HG02884 (cell line): ENCODE results near the gene MAGI1.

Experiments used
- ATAC-seq: cut with Tn5 transposase; IDR thresholded peaks from one replicate; pipeline ENCODE4 v1.9.1; 2021; ENCODE audit warnings: mild to moderate bottlenecking, moderate library complexity; ENCODE audit not compliant: unreplicated experiment

Gene MAGI1

GRCh38 chr3:65411367-65411766 is 627.4 kb downstream of the MAGI1 start:
- ATAC-seq: no peak

GRCh38 chr3:65409176-65409569 is 629.5 kb downstream of the MAGI1 start:
- ATAC-seq: no peak

GRCh38 chr3:65408531-65409175 is 630.1 kb downstream of the MAGI1 start:
- ATAC-seq: no peak

- ATAC-seq: no peak
Observed at GRCh38 chr3:65406470-65406869, 632.2 kb downstream of the MAGI1 start.

GRCh38 chr3:65402597-65402996 is 636.1 kb downstream of the MAGI1 start:
- no peak for ATAC-seq

- no peak for ATAC-seq
Observed at GRCh38 chr3:65401359-65402305, 637.1 kb downstream of the MAGI1 start.

- ATAC-seq: no peak
Observed at GRCh38 chr3:65400899-65401298, 637.8 kb downstream of the MAGI1 start.

GRCh38 chr3:65398953-65399352 is 639.8 kb downstream of the MAGI1 start:
- ATAC-seq: no peak

GRCh38 chr3:65396078-65396477 is 642.6 kb downstream of the MAGI1 start:
- ATAC-seq: no peak

- ATAC-seq: no peak
Observed at GRCh38 chr3:65391068-65391467, 647.6 kb downstream of the MAGI1 start.

- ATAC-seq: no peak
Observed at GRCh38 chr3:65385805-65386204, 652.9 kb downstream of the MAGI1 start.

GRCh38 chr3:65381496-65382010 is 657.2 kb downstream of the MAGI1 start:
- no peak for ATAC-seq

- no peak for ATAC-seq
Observed at GRCh38 chr3:65379223-65379622, 659.5 kb downstream of the MAGI1 start.

GRCh38 chr3:65377637-65378036 is 661.1 kb downstream of the MAGI1 start:
- ATAC-seq: no peak

GRCh38 chr3:65376426-65376825 is 662.3 kb downstream of the MAGI1 start:
- no peak for ATAC-seq

GRCh38 chr3:65371053-65371452 is 667.7 kb downstream of the MAGI1 start:
- ATAC-seq: no peak

- ATAC-seq: no peak
Observed at GRCh38 chr3:65368866-65369265, 669.9 kb downstream of the MAGI1 start.

GRCh38 chr3:65362688-65363087 is 676.0 kb downstream of the MAGI1 start:
- ATAC-seq: no peak

- no peak for ATAC-seq
Observed at GRCh38 chr3:65361448-65361847, 677.3 kb downstream of the MAGI1 start.

GRCh38 chr3:65356331-65357248 is 682.1 kb downstream of the MAGI1 start:
- no peak for ATAC-seq

GRCh38 chr3:65354880-65355279 is 683.8 kb downstream of the MAGI1 start:
- ATAC-seq: no peak
